HepG2 (cell line): Measurements from ENCODE around the gene MYH9. TPM values are rescaled to one million over a fixed set of nuclear protein-coding genes. Genes with fewer than 3 reads are reported as not detected.

Experiments used
- ATAC-seq: fragments of 200-7000 bp; cut with Tn5 transposase; 3 replicates; pipeline ENCODE4 v1.9.1; 2020; ENCODE audit warnings: mild to moderate bottlenecking, moderate library complexity
- BruUV-seq: library from RNA; stranded (reverse); fragments of 400-500 nt; replicated peaks from 2 replicates; lab custom pipeline; 2021; lab: Mats Ljungman, UMichigan
- CTCF ChIA-PET: fragments of 300-600 bp; formaldehyde crosslinking; extraction: SDS; loops from one replicate; lab custom pipeline; 2021; ENCODE audit warnings: low total read pairs, inconsistent platforms, low intra/inter-chr PET ratio; lab: Yijun Ruan, JAX
- POLR2A ChIA-PET: fragments of 350-600 bp; sonication (Branson Sonifier 250); formaldehyde crosslinking; loops from one replicate; lab custom pipeline; 2020; ENCODE audit warnings: antibody characterized with exemption, inconsistent platforms; lab: Yijun Ruan, JAX
- DNase-seq: peaks from one replicate; pipeline ENCODE4 v3.0.0-alpha.2; 2015; ENCODE audit warnings: low spot score
- FAIRE-seq: peaks from 3 replicates; lab custom pipeline; 2011; peaks lifted over from hg19 to GRCh38; lab: Jason Lieb, UNC
- H2AFZ ChIP-seq: one replicate; pipeline ENCODE4 v1.6.1; 2011; ENCODE audit warnings: low read length, inconsistent platforms
- H3K27ac ChIP-seq: fragments of 300-600 bp; 3 replicates; pipeline ENCODE4 v1.8.0; 2011; ENCODE audit warnings: mixed run types, mild to moderate bottlenecking, mixed read lengths, low read length, inconsistent platforms; ENCODE audit not compliant: insufficient read depth; ENCODE audit errors: extremely low read length
- H3K27me3 ChIP-seq, 2 experiments: fragments of 200-600 bp in 1 of 2; 2 replicates in 1 of 2; 3 replicates in 1 of 2; pipeline versions ENCODE4 v1.6.0 to v1.8.0; 2011; ENCODE audit warnings: low read length in 2 of 2, mild to moderate bottlenecking in 2 of 2, moderate library complexity in 2 of 2, inconsistent platforms in 1 of 2; ENCODE audit not compliant: insufficient read depth in 2 of 2, control insufficient read depth in 1 of 2
- H3K36me3 ChIP-seq, 2 experiments: fragments of 200-600 bp in 1 of 2; replicated peaks in 1 of 2; 2 replicates in 1 of 2; 3 replicates in 1 of 2; pipeline versions ENCODE4 v1.5.1 to v1.8.0; 2011; ENCODE audit warnings: low read length in 2 of 2, inconsistent platforms in 1 of 2; ENCODE audit not compliant: insufficient read depth in 2 of 2, control insufficient read depth in 1 of 2
- H3K4me1 ChIP-seq: 2 replicates; pipeline ENCODE4 v1.5.1; 2012; ENCODE audit warnings: low read length, inconsistent platforms; ENCODE audit not compliant: insufficient read depth
- H3K4me2 ChIP-seq: 2 replicates; pipeline ENCODE4 v1.6.0; 2011; ENCODE audit warnings: low read depth, low read length, inconsistent platforms
- H3K4me3 ChIP-seq, 3 experiments: fragments of 200-600 bp in 1 of 3; sonication (generic), shearing (Covaris generic) in 1 of 3; replicated peaks in 1 of 3; 2 replicates each; pipeline ENCODE4 v1.5.1; 2011 to 2016; ENCODE audit warnings: low read length in 3 of 3, inconsistent platforms in 2 of 3, low read depth in 2 of 3, mild to moderate bottlenecking in 2 of 3, control low read depth in 1 of 3, mixed read lengths in 1 of 3; ENCODE audit not compliant: insufficient read depth in 1 of 3
- H3K79me2 ChIP-seq: one replicate; pipeline ENCODE4 v1.6.1; 2011; ENCODE audit warnings: low read length, inconsistent platforms; ENCODE audit not compliant: insufficient read depth
- H3K9ac ChIP-seq: 2 replicates; pipeline ENCODE4 v1.6.0; 2011; ENCODE audit warnings: mild to moderate bottlenecking, low read depth, low read length, inconsistent platforms; ENCODE audit not compliant: insufficient read depth
- H3K9me3 ChIP-seq: 2 replicates; pipeline ENCODE4 v1.5.1; 2012; ENCODE audit warnings: mild to moderate bottlenecking, low read length
- H4K20me1 ChIP-seq: 2 replicates; pipeline ENCODE4 v1.6.0; 2011; ENCODE audit warnings: inconsistent platforms, mild to moderate bottlenecking, low read length, moderate library complexity; ENCODE audit not compliant: insufficient read depth
- CENPBD1 ChIP-seq: sonication (generic); formaldehyde crosslinking; IDR thresholded peaks from 2 replicates; pipeline ENCODE4 v1.8.0; 2022; ENCODE audit warnings: missing genetic modification reagents, low read depth, mild to moderate bottlenecking, borderline replicate concordance
- ETV6 ChIP-seq: sonication (generic); formaldehyde crosslinking; conservative IDR thresholded peaks from 2 replicates; pipeline ENCODE4 v1.4.0; 2020; ENCODE audit warnings: missing genetic modification reagents
- HCFC1 ChIP-seq: fragments of 150-350 bp; IDR thresholded peaks from 2 replicates; pipeline ENCODE4 v1.6.1; 2014; ENCODE audit warnings: low read depth, low read length
- MTA1 ChIP-seq: sonication (generic); formaldehyde crosslinking; IDR thresholded peaks from 2 replicates; pipeline ENCODE4 v1.4.0; 2020; ENCODE audit warnings: missing genetic modification reagents, mild to moderate bottlenecking, borderline replicate concordance
- ZBTB33 ChIP-seq: sonication (generic); formaldehyde crosslinking; IDR thresholded peaks from 2 replicates; pipeline ENCODE4 v1.4.0; 2020; ENCODE audit warnings: missing genetic modification reagents
- WGBS: methylation state at CpG from one replicate; pipeline ENCODE4 v1.1.6; 2017; ENCODE audit warnings: low lambda C conversion rate; 5-methylcytosine and 5-hydroxymethylcytosine counted together
- in situ Hi-C: cut with HindIII; loops from 2 replicates; pipeline ENCODE4 v1.10.0; 2017; ENCODE audit warnings: low pct_unique_long_range_greater_than_20kb; ENCODE audit not compliant: extremely low pct_ligation_motif_present
- intact Hi-C: fragments of 100-400 bp; cut with micrococcal nuclease; formaldehyde crosslinking; loops from one replicate; pipeline ENCODE4 v1.10.0; 2022; ENCODE audit not compliant: unreplicated experiment
- polyA plus RNA-seq, 8 experiments: library from polyadenylated mRNA; depleted of rRNA in 3 of 8; stranded (reverse) in 7 of 8; unstranded in 1 of 8; fragments of >200 nt; fragmentation: Illumina TruSeq in 4 of 8; extraction: Trizol in 4 of 8; gene quantifications; 2 replicates each; pipeline versions ENCODE4 v1.2.1 to v1.2.3, GENCODE V29; 2011 to 2016; ENCODE audit warnings: low read depth in 4 of 8, missing spikeins in 1 of 8, mixed read lengths in 1 of 8; ENCODE audit not compliant: insufficient read depth in 1 of 8
- total RNA-seq, 5 experiments: library from RNA; depleted of rRNA; stranded (reverse); fragments of >200 nt; fragmentation: Illumina TruSeq; extraction: Trizol; gene quantifications; 2 replicates each; pipeline ENCODE4 v1.2.3, GENCODE V29; 2016; ENCODE audit warnings: low read depth in 1 of 5
- TF ChIP-seq, protein P1 (sequence below): sonication (generic); formaldehyde crosslinking; IDR thresholded peaks from 2 replicates; pipeline ENCODE4 v1.4.0; 2020; ENCODE audit warnings: mild to moderate bottlenecking, missing genetic modification reagents, borderline replicate concordance

MYH9 gene
- total and polyA plus RNA-seq, 2 of the 13 experiments (the other 11 are each of a cell fraction or from before 2014, with no cell fraction given), result 50.7 to 98.5 TPM

GRCh38 chr22:36367479-36367878 lies 20.3 kb downstream of the MYH9 start:
- ATAC-seq, result no peak
- TF ChIP-seq ZBTB33 (CRISPR knock-in tag), result peak; percentile 38; the same call in 1 of the 2 replicates
- TF ChIP-seq ETV6 (CRISPR knock-in tag), result no peak
- Histone ChIP-seq H3K27me3 (no peaks in the 10 kb centered on the region), H3K9me3 (no peaks in the 10 kb centered on the region), H3K4me2 (no peak overlapping the region), H3K79me2 (peaks cover 97% of the 10 kb centered on the region), H3K9ac (no peak overlapping the region), H3K27ac (no peak overlapping the region), H3K4me1 (peaks cover 100% of the 10 kb centered on the region), H2AFZ (no peak overlapping the region), H4K20me1 (peaks cover 48% of the 10 kb centered on the region), H3K36me3 (peaks cover 4 to 9% of the 10 kb centered on the region in 2 experiments; a peak in 4 of 5 replicates), H3K4me3 (no peak overlapping the region)
- BruUV-seq, result no TSS peak
- intact Hi-C loops, result no loop called here
- ChIA-PET POLR2A (interaction anchor here (2.0 to 9.4 kb wide), 2 partner anchors 14 to 20 kb away, joined by 7 to 97 read pairs; partner anchors contain the start of gene MYH9), CTCF (no interaction called here)
- no peak for DNase-seq
- 64% methylated on average over 6 of the region's 7 CpGs for WGBS
- FAIRE-seq, result no peak
- in situ Hi-C loops, result no loop called here

DNA sequence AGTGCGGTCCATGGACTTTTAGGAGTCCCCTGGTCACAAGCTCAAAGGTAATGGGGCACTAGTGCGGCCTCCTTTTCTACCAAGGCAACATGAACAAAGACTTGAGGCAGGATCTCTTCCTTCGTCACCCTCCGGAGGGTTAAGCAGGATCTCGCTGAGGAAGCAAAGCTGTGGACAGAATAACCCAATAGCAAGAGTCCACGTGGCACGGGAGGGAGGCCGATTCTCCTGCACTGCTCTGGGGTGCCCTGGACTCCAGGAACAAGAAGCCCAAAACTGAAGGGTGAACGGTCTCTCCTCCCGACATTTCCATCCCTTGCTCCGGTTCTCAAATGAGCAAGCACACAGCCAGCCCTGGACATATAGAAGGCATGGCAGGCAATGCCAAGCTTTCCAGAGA lies 20.7 kb downstream of the MYH9 start:
- intact Hi-C loops, result no loop called here
- no TSS peak for BruUV-seq
- Histone ChIP-seq H4K20me1 (peaks cover 46% of the 10 kb centered on the region), H2AFZ (no peak overlapping the region), H3K4me2 (no peak overlapping the region), H3K9ac (no peak overlapping the region), H3K27ac (peak overlapping the region; percentile 33)
- DNase-seq (no peak), ATAC-seq (no peak)
- POLR2A ChIA-PET, result interaction anchor here (2.0 to 9.4 kb wide), 2 partner anchors 14 to 21 kb away, joined by 7 to 97 read pairs; partner anchors contain the start of gene MYH9
- CTCF ChIA-PET, result no interaction called here
- 0 out of 2 replicates have a peak, but pooled peaks have one; percentile 6 for TF ChIP-seq CENPBD1 (CRISPR knock-in tag)
- peak; percentile 40; the same call in 1 of the 2 replicates for TF ChIP-seq MTA1 (CRISPR knock-in tag)
- TF ChIP-seq, protein P1, sequence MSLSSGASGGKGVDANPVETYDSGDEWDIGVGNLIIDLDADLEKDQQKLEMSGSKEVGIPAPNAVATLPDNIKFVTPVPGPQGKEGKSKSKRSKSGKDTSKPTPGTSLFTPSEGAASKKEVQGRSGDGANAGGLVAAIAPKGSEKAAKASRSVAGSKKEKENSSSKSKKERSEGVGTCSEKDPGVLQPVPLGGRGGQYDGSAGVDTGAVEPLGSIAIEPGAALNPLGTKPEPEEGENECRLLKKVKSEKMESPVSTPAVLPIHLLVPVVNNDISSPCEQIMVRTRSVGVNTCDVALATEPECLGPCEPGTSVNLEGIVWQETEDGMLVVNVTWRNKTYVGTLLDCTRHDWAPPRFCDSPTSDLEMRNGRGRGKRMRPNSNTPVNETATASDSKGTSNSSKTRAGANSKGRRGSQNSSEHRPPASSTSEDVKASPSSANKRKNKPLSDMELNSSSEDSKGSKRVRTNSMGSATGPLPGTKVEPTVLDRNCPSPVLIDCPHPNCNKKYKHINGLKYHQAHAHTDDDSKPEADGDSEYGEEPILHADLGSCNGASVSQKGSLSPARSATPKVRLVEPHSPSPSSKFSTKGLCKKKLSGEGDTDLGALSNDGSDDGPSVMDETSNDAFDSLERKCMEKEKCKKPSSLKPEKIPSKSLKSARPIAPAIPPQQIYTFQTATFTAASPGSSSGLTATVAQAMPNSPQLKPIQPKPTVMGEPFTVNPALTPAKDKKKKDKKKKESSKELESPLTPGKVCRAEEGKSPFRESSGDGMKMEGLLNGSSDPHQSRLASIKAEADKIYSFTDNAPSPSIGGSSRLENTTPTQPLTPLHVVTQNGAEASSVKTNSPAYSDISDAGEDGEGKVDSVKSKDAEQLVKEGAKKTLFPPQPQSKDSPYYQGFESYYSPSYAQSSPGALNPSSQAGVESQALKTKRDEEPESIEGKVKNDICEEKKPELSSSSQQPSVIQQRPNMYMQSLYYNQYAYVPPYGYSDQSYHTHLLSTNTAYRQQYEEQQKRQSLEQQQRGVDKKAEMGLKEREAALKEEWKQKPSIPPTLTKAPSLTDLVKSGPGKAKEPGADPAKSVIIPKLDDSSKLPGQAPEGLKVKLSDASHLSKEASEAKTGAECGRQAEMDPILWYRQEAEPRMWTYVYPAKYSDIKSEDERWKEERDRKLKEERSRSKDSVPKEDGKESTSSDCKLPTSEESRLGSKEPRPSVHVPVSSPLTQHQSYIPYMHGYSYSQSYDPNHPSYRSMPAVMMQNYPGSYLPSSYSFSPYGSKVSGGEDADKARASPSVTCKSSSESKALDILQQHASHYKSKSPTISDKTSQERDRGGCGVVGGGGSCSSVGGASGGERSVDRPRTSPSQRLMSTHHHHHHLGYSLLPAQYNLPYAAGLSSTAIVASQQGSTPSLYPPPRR (CRISPR knock-in tag), result 0 out of 2 replicates have a peak, but pooled peaks have one; percentile 19
- TF ChIP-seq HCFC1, result no peak
- TF ChIP-seq, all 625 proteins: peak for 3
- Histone ChIP-seq H3K27me3 (no peaks in the 10 kb centered on the region), H3K4me3 (no peak overlapping the region), H3K36me3 (peaks cover 4 to 8% of the 10 kb centered on the region in 2 experiments; a peak in 3 of 5 replicates), H3K9me3 (no peaks in the 10 kb centered on the region), H3K79me2 (peaks cover 97% of the 10 kb centered on the region), H3K4me1 (peaks cover 100% of the 10 kb centered on the region)
- in situ Hi-C loops, result no loop called here
- WGBS, result 82% methylated on average over 11 of the region's 11 CpGs
- no peak for FAIRE-seq
